GM18858 (cell line): Measurements from ENCODE around the gene MCU.
"Not testable (repeated sequence)": the region's sequence is repeated elsewhere in the genome, so short reads cannot be mapped to it uniquely, and the experiment has no call there.

Experiments
- ATAC-seq: cut with Tn5 transposase; IDR thresholded peaks from one replicate; pipeline ENCODE4 v1.9.1; 2021; ENCODE audit not compliant: unreplicated experiment

Gene MCU

DNA sequence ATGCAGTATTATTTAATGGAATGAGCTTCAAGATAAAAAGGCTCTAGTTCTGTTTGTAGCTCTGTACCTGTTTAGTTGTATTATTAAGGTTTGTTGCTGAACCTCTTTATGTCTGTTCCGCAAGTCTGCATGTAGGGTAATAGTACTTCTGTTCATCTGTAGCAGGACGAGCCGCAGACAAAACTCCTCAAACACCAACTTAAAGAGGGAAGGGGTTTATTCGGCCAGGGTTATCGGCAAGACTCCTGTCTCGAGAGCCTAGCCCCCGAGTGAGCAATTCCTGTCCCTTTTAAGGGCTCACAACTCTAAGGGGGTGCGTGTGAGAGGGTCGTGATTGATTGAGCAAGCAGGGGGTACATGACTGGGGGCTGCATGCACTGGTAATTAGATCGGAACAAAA lies 67.0 kb downstream of the MCU start:
- ATAC-seq: not testable (repeated sequence)

DNA sequence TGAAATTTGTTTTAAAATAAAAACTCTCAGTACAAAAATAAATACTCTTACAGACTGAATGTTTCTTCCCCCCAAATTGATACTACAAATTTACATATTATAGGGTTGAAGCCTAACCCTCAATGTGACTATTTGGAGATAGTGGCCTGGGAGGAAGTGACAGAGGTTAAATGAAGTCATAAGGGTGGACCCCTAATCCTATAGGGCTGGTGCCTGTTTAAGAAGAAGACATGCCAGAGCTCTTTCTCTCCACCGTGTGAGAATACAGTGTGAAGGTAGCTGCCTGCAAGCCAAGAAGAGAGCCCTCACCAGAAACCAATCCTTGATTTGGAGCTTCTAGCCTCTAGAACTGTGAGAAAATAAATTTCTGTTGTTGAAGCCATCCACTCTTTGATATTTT lies 67.6 kb downstream of the MCU start:
- no peak for ATAC-seq

DNA sequence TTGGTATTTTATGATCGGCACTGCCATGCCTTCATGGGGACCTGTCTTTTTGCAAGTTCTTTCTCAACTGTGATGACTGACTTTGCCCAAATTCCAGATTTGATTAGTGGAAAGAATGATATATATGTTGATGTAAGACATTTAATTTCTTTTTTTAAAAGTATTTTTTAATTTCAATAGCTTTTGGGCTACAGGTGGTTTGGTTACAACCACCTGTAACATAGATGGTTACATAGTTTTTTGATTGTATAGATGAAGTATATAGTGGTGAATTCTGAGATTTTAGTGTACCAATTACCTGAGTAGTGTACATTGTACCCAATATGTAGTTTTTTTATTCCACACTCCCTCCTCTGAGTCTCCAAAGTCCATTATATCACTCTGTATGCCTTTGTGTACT lies 69.6 kb downstream of the MCU start:
- no peak for ATAC-seq

DNA sequence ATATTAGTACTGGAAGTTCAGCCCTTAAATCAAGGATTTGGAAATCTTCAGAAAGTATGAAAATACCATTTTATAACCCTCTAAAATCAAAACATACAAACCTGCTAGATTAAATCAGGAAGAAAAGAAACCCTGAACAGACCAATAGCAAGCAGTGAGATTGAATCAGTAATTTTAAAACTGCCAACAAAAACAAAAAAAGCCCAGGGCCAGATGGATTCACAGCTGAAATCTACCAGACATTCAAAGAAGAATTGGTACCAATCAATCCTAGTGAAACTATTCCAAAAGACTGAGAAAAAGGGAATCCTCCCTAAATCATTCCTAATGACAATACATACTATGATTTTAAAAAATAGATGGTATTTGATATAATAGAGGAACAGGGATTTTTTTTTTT lies 70.1 kb downstream of the MCU start:
- ATAC-seq: no peak

DNA sequence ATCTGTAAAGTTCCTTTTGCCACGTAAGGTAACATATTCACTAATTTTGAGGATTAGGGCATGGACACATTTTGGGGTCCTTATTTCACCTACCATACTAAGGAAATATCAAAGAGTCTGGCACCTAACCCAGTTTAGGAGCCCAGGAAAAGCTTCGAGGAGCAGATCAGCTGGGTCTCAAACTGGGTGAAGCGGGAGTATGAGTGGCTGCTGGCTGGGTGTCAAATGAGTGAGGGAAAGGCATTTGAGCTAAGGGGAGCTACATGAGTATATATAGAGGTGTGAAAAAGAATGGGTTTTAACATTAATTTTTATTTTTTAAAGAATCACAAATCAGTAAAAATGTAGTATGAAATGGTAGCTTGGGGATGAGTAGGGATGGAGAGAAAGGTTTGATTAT lies 71.3 kb downstream of the MCU start:
- ATAC-seq: no peak

DNA sequence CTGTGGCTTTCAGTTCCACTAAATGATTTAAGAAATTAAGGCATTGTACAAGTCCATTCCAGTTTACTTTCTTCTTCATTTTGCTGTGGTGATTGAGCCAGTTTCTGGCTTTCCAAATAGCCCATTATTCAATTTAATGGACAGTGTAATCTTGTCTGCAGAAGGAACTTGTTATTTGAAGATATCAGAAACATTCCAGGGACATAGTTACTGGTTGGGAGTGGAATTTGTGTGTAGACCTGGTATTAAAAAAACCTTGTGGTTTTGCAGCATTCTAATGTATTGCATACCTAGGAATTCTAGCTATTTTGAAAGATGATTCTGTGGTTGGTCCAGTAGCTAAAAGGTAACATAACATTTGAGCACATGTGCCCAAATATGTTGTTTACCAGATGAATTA lies 72.2 kb downstream of the MCU start:
- no peak for ATAC-seq

DNA sequence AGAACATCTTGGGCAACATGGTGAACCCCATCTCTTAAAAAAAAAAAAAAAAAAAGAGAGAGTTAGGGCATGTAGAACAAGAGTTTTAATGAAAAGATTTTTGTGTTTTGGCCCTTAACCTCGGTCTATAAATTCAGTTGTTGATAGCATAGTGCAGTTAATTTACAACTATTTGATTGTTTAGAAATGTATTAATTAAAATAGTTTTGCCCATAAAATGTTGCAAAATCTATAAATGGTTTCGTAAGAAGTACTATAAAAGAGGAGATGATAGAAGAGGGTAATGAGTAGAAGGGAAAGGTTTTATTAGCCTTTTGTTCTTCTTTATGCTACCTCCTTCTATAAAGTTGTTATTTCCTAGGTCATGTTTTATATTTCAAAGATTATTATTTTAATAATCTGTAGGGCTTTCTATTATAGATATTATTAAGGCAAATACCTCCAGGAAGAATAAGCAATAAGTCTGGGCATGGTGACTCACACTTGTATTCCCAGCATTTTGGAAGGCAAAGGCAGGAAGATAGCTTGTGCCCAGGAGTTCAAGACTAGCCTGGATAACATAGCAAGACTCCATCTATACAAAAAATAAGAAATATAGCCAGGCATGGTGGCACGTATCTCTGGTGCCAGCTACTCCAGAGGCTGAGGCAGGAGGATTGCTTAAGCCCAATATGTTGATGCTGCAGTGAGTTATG lies 73.3 kb downstream of the MCU start:
- ATAC-seq: no peak

DNA sequence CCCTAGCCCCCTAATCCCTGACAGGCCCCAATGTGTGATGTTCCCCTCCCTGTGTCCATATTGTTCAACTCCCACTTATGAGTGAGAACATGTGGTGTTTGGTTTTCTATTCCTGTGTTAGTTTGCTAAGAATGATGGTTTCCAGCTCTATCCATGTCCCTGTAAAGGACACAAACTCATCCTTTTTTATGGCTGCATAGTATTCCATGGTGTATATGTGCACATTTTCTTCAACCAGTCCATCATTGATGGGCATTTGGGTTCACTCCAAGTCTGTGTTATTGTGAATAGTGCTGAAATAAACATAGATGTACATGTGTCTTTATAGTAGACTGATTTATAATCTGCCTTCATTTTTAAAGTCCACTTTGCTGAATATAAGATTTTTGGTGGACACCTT lies 79.3 kb downstream of the MCU start:
- not testable (repeated sequence) for ATAC-seq

DNA sequence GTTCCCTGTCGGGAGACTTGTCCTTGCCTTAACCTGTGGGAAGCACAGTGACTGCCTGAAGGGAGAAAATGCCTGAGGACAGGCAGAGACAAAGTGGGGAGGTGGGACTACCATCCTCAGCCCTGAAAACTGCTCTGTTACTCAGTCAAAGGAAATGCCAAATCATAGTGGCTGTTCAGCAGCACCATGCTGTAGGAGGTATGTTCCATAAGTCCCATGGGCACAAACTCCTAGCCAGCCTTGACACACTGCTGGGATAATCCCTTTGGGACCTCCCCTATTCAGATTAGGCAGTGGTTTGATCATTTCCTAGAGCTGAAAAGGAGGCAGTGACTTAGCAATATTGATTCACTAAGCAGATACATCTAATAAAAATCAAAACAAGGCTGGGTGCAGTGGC lies 80.1 kb downstream of the MCU start:
- no peak for ATAC-seq

DNA sequence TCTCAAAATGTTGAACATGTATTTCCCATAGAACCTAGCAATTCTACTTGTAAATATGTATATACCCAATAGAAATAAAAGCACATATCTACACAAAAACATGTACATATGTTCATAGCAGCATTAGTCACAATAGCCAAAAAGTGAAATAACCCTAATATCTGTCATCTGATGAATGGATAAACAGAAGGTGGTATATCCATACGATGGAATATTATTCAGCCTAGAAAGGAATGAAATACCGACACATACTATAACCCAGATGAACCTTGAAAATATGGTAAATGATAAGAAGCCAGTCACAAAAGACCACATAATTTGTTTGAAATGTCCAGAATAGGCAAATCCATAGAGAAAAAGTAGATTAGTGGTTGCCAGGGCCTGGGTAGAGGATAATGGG lies 87.9 kb downstream of the MCU start:
- ATAC-seq: no peak

DNA sequence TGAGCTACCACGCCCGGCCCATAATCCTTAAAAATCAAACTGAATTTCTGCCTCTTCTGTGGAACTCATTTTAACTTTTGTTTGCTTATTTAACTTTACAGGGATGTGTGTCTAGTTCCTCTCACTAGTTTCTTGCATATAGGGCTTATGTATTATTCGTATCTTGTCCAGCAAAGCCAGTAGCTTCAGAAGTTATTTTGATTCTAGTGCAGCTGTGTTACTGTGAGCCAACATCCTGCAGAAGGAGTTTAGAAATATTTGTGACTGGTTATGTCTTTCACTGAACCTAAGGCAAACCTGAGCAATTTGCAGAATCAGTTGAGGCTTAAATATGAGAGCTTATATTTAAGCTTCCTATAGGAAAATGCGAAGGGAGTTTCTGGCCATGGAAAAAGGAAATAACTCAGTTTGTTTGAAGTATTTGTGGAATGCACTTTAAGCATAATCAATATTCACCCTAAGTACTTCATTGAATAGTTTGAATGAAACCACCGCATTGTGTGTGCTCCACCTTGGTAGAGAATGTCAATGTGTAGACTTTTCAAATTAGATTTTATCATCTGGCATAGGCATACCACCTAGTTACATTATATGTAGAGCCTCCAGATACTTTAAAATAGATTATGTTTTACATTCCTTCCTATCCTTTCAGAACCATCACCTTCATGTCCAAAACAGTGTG lies 90.8 kb downstream of the MCU start:
- no peak for ATAC-seq

DNA sequence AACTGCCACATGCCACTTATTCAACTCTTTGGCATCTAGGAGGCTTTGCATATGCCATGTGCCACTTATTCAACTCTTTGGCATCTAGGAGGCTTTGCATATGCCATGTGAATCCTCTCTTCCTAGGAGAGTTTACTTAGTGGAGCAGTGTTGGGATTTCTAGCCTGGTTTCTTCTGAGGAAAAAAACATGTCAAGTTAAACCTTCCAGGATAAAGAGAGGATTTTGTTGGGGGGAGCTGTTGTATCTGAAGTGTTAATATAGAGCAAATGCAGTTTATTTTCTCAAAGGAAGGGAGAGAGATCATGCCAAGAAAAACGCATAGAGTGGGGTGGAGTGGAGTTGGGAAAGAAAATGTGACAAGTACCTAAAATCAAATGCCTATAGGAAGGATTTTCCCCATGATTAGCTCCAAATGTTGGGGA lies 91.5 kb downstream of the MCU start:
- no peak for ATAC-seq

DNA sequence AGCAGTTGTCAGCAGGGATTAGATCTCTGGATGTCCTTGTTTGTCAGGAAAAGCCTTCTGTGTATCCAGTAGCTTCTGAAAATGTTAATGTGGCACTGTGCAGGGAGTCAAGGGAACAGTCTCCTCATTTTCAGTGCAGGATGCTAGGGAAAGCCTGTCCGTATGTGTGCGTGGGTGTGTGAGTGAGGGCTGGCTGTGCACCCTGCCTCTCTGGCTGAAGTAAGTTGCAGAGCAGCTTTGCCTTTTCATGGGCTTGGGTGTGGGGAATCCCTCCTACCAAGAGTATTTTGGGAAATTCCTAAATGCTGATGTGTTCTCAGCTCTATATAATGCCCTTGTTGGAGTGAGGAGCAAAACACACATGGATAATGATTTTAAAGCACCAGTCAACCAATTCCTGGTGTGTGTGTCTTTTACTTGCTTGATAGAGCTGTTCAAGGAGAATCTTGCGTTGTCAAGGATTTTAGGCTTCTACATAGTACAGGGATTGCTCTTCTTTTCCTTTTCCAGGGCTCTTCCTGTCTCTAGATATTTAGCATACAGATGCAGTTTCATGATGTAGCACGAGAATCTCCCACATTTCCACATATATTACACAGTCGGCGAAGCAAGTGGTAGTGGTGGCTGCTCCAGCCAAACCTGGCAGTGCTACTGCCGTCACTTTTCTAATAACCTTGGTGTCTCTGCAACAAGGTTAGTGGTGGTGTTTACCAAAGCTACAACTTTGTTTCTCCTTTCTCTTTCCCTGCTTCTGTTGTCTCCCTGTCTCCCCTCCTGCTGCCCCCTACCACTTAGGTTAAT lies 92.8 kb downstream of the MCU start:
- ATAC-seq: no peak

DNA sequence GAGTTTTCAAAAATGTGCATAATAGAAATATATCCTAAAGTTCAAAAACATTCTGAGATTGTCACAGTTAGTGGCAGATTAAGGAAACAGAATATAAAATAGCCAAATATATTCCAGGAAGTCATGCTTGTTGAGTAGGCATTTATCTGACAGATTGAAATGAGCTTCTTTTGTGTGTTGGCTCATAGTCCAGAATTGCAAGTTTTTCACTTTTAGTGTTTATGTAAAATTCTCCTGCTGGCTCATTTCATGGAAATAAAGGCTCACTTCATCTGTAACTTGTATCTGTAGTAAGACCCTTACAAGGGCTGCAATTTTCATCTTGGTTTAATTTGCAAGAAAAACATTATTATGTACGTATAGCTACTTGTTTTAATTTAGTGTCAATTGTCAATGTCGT lies 93.5 kb downstream of the MCU start:
- no peak for ATAC-seq

DNA sequence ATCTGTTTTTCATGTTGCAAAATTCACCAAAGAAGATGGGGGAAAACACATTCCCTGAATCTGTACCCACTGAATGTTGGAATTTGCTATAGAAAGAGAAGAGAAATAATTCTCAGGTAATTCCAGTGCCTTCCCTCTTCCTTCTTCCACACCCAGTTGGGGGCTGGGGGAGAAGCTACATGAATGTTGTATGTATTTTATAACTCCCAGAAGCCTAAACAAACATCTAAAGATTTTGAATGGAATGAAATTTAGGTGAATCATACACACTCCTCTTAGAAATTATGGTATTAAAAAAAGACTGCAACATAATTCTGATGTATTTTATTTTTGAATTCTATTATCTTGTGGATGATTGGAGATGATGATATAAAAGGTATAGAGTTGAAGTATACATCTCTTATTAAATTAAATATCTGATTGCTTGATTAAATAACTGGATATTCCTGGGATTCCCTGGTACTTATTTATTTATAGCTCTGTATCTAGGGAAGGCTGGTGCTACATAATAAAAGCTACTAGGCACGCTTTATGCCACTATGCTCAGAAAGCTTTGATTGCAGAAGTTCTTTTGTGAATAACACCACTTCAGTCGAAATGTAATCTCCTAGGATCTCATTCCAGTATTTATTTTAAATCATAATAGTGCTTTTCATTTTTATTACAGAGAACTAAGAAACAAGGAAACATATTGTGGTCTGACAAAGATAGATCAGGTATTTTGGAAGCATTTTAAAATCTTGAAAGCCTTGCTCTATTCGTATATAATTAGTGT lies 98.5 kb downstream of the MCU start:
- ATAC-seq: no peak

DNA sequence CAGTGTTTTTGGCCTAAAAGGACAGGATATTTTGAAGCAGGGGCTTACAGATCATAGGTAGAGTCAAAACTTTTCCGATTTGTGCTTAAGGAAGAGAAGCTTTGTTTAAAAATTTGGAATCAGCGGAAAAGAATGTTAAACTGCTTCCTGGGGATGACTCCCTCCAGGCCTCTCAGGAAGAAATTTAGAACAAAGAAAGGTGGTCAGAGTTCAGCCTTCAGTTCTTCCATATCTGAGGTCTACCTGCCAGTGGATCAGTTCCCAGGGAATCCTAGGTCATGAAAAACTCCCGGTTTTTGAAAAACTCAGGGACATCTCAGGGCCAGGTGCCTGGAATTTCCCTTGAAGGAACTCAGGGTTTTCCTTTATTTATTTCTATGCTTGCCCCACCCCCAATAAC lies 100.3 kb downstream of the MCU start:
- ATAC-seq: no peak

DNA sequence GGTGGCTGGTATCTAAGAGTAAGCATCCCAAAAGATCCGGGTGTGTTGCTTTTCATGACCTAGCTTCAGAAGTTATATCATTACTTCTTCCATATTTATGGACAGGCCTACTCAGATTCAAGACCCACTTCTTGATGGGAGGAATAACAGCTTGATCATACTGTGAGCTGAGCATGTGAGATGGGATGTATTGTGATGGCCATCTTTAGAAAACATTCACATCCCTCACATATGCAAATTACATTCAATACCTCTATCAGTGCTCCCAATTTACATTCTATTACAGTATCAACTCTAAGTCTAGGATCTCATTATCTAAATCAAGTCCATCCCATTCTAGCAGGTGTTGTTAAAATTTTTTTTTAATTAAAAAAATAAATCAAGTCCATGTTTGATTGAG lies 101.8 kb downstream of the MCU start:
- no peak for ATAC-seq

DNA sequence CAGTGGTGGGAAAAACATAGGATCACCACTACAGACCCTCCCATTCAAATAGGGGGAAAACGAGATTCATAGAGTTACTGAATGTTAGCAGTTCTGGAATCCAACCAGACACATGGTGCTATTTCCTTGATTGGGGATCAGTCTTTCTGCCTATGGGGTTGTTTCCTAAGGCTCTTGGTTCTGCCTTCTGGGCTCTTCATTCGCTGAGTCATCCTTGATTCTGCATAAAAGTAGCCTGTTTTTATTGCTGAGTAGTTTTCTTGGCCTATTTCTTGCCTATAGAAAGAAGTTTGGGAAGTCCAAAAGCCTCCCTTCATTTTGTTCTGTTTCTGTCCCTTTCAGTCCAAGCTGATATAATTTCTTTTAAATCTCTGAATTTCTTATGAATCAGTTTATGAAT lies 102.3 kb downstream of the MCU start:
- no peak for ATAC-seq

DNA sequence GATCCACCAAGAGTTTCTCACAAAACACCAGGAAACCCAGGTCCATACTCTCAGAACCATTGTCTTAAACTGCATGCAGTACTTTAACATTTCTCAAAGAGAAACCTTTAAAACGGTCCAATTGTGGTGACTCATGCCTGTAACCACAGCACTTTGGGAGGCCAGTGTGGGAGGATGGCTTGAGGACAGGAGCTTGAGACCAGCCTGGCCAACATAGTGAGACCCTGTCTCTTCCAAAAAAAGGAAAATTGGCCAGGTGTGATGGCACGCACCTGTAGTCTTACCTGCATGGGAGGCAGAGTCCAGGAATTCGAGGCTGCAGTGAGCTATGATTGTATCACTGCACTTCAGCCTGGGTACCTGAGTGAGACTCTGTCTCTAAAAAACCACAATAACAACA lies 104.1 kb downstream of the MCU start:
- no peak for ATAC-seq

DNA sequence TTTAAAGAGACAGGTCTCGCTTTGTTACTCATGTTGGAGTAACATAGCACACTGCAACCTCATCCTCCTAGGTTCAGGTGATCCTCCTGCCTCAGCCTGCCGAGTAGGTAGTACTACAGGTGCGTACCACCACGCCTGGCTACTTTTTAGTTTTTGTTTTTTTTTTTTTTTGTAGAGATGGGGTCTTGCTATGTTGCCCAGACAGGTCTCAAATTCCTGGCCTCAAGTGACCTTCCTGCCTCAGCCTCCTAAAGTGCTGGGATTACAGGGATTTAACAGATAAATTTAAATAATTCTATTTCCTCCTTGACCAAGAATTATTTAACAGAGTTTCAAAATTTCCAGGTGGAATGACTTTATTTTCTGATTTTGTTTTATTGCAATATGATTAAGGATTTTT lies 104.6 kb downstream of the MCU start:
- ATAC-seq: no peak

DNA sequence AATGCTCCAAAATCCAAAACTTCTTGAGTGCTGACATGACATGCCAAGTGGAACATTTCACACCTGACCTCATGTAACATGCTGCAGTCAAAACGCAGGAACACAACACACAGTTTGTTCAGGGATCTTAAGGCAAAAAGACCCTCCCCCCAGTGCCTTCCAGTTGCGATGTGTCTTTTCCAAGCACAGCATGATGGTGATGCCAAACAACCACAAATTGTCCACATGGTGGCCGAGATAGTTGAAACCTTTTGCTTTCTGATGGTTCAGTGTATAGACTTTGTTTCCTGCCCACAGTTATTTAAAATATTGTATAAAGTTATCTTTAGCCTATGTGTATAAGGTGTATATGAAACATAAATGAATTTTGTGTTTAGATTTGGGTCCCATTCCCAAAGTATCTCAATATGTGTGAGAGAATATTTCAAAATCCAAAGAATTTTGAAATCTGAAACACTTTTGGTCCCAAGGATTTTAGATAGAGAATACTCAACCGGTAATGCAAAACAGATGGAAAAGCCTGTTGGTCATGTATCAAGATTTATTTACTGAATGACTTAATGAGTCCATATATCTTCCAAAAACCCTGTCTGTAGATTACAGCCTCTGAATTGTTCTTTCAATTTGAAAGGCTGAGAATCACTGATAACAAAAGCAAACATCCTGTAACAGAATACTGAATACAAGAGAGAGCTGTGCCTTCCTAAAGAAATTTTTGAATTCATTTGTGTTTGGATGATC lies 108.2 kb downstream of the MCU start:
- no peak for ATAC-seq
